ENCODE data around the gene IL21R.
"Not testable (repeated sequence)": the region's sequence is repeated elsewhere in the genome, so short reads cannot be mapped to it uniquely, and the experiment has no call there.

GRCh38 chr16:27409958-27410357 is 8.0 kb downstream of the IL21R start:
- not testable (repeated sequence) for TF ChIP-seq CTCF, EP300, POLR2A (IDR thresholded peaks at IDR 0.05)
